HepG2 (cell line): ENCODE data around the gene MIEF1. TPM values are rescaled to one million over a fixed set of nuclear protein-coding genes. Genes with fewer than 3 reads are reported as not detected.

Experiments
- DDIT3 ChIP-seq: sonication (generic); formaldehyde crosslinking; IDR thresholded peaks from 2 replicates; pipeline ENCODE4 v1.4.0; 2020; ENCODE audit warnings: mild to moderate bottlenecking, missing genetic modification reagents
- FOXK2 ChIP-seq: fragments of 450-650 bp; IDR thresholded peaks from 2 replicates; pipeline ENCODE4 v1.6.1; 2016
- HES4 ChIP-seq: sonication (generic); formaldehyde crosslinking; IDR thresholded peaks from 2 replicates; pipeline ENCODE4 v1.9.0; 2021; ENCODE audit warnings: mild to moderate bottlenecking, missing genetic modification reagents, borderline replicate concordance
- KAT8 ChIP-seq: IDR thresholded peaks from 2 replicates; pipeline ENCODE4 v1.6.1; 2016; ENCODE audit warnings: missing genetic modification reagents, missing compliant biosample characterization
- MAFF ChIP-seq: IDR thresholded peaks from 2 replicates; pipeline ENCODE4 v1.6.1; 2011; ENCODE audit warnings: low read depth, low read length, improper control_type of control experiment
- MZF1 ChIP-seq: sonication (generic); formaldehyde crosslinking; IDR thresholded peaks from 2 replicates; pipeline ENCODE4 v1.8.1; 2023; ENCODE audit warnings: mild to moderate bottlenecking, missing genetic modification reagents, borderline replicate concordance
- PAF1 ChIP-seq: IDR thresholded peaks from 2 replicates; pipeline ENCODE4 v1.6.1; 2016; ENCODE audit warnings: missing genetic modification reagents, missing compliant biosample characterization
- RBM22 ChIP-seq: fragments of 200-400 bp; formaldehyde crosslinking; optimal IDR thresholded peaks from 2 replicates; pipeline ENCODE3; 2017; ENCODE audit warnings: mild to moderate bottlenecking, low read length, moderate library complexity
- RBM39 ChIP-seq: fragments of 200-400 bp; formaldehyde crosslinking; IDR thresholded peaks from one replicate; pipeline ENCODE4 v1.6.1; 2018; ENCODE audit warnings: antibody characterized with exemption, mild to moderate bottlenecking, low read depth, low read length; ENCODE audit not compliant: poor library complexity, severe bottlenecking
- SALL1 ChIP-seq: sonication (generic); formaldehyde crosslinking; IDR thresholded peaks from 2 replicates; pipeline ENCODE4 v1.8.0; 2022; ENCODE audit warnings: mild to moderate bottlenecking, missing genetic modification reagents
- SAP130 ChIP-seq: IDR thresholded peaks from 2 replicates; pipeline ENCODE4 v1.6.1; 2016; ENCODE audit warnings: low read depth
- SIN3A ChIP-seq: IDR thresholded peaks from 2 replicates; pipeline ENCODE4 v1.6.1; 2011; ENCODE audit warnings: low read depth, mild to moderate bottlenecking, control low read depth, low read length, borderline replicate concordance
- SRF ChIP-seq: IDR thresholded peaks from 2 replicates; pipeline ENCODE4 v1.6.1; 2011; ENCODE audit warnings: mild to moderate bottlenecking, low read depth, low read length, moderate library complexity
- ZBTB39 ChIP-seq: sonication (generic); formaldehyde crosslinking; IDR thresholded peaks from 2 replicates; pipeline ENCODE4 v1.5.0; 2020; ENCODE audit warnings: missing genetic modification reagents
- ZNF296 ChIP-seq: sonication (generic); formaldehyde crosslinking; conservative IDR thresholded peaks from 2 replicates; pipeline ENCODE4 v1.5.0; 2020; ENCODE audit warnings: mild to moderate bottlenecking, missing genetic modification reagents
- ZNF510 ChIP-seq: sonication (generic); formaldehyde crosslinking; IDR thresholded peaks from 2 replicates; pipeline ENCODE4 v1.4.0; 2020; ENCODE audit warnings: low read depth, mild to moderate bottlenecking, missing genetic modification reagents
- ZNF546 ChIP-seq: sonication (generic); formaldehyde crosslinking; conservative IDR thresholded peaks from 2 replicates; pipeline ENCODE4 v1.8.1; 2023; ENCODE audit warnings: mild to moderate bottlenecking, missing genetic modification reagents
- ZNF558 ChIP-seq: sonication (generic); formaldehyde crosslinking; IDR thresholded peaks from 2 replicates; pipeline ENCODE4 v1.9.0; 2022; ENCODE audit warnings: mild to moderate bottlenecking, missing genetic modification reagents, borderline replicate concordance
- ZNF660 ChIP-seq: sonication (generic); formaldehyde crosslinking; IDR thresholded peaks from 2 replicates; pipeline ENCODE4 v1.5.1; 2020; ENCODE audit warnings: mild to moderate bottlenecking, low read depth, missing genetic modification reagents, borderline replicate concordance
- ZNF720 ChIP-seq: sonication (generic); formaldehyde crosslinking; IDR thresholded peaks from 2 replicates; pipeline ENCODE4 v1.4.0; 2020; ENCODE audit warnings: missing genetic modification reagents
- ZNF776 ChIP-seq: sonication (generic); formaldehyde crosslinking; IDR thresholded peaks from 2 replicates; pipeline ENCODE4 v1.4.0; 2020; ENCODE audit warnings: mild to moderate bottlenecking, missing genetic modification reagents
- ZNF816 ChIP-seq: sonication (generic); formaldehyde crosslinking; IDR thresholded peaks from 2 replicates; pipeline ENCODE4 v1.8.0; 2022; ENCODE audit warnings: missing genetic modification reagents, mild to moderate bottlenecking, borderline replicate concordance
- ZSCAN12 ChIP-seq: sonication (generic); formaldehyde crosslinking; IDR thresholded peaks from 2 replicates; pipeline ENCODE4 v1.9.0; 2021; ENCODE audit warnings: mild to moderate bottlenecking, missing genetic modification reagents
- ZSCAN21 ChIP-seq: sonication (generic); formaldehyde crosslinking; IDR thresholded peaks from 2 replicates; pipeline ENCODE4 v1.8.0; 2022; ENCODE audit warnings: mild to moderate bottlenecking, missing genetic modification reagents, moderate library complexity, borderline replicate concordance
- polyA plus RNA-seq, 8 experiments: library from polyadenylated mRNA; depleted of rRNA in 3 of 8; stranded (reverse) in 7 of 8; unstranded in 1 of 8; fragments of >200 nt; fragmentation: Illumina TruSeq in 4 of 8; extraction: Trizol in 4 of 8; gene quantifications; 2 replicates each; pipeline versions ENCODE4 v1.2.1 to v1.2.3, GENCODE V29; 2011 to 2016; ENCODE audit warnings: low read depth in 4 of 8, missing spikeins in 1 of 8, mixed read lengths in 1 of 8; ENCODE audit not compliant: insufficient read depth in 1 of 8
- total RNA-seq, 5 experiments: library from RNA; depleted of rRNA; stranded (reverse); fragments of >200 nt; fragmentation: Illumina TruSeq; extraction: Trizol; gene quantifications; 2 replicates each; pipeline ENCODE4 v1.2.3, GENCODE V29; 2016; ENCODE audit warnings: low read depth in 1 of 5
- TF ChIP-seq, protein P1 (sequence below): sonication (generic); formaldehyde crosslinking; IDR thresholded peaks from 2 replicates; pipeline ENCODE4 v1.5.1; 2020; ENCODE audit warnings: mild to moderate bottlenecking, moderate library complexity, missing genetic modification reagents
- TF ChIP-seq, protein P2 (sequence below): IDR thresholded peaks from 2 replicates; pipeline ENCODE4 v1.6.1; 2018; ENCODE audit warnings: missing genetic modification reagents

MIEF1 gene
- total and polyA plus RNA-seq, 2 of the 13 experiments (the other 11 are each of a cell fraction or from before 2014, with no cell fraction given): 21.7 to 34.8 TPM

- TF ChIP-seq ZSCAN21 (peak; percentile 42; the same call in 1 of the 2 replicates), ZNF660 (CRISPR knock-in tag) (no peak), RBM39 (no peak), PAF1 (no peak), ZNF546 (CRISPR knock-in tag) (peak; percentile 45), ZNF510 (CRISPR knock-in tag) (0 out of 2 replicates have a peak, but pooled peaks have one; percentile 45), SIN3A (peak; percentile 40; the same call in 1 of the 2 replicates), MAFF (no peak), ZNF296 (CRISPR knock-in tag) (no peak), KAT8 (CRISPR knock-in tag) (peak; percentile 93), ZNF720 (CRISPR knock-in tag) (no peak), ZNF816 (no peak), ZSCAN12 (CRISPR knock-in tag) (peak; percentile 59; the same call in 1 of the 2 replicates), ZBTB39 (CRISPR knock-in tag) (0 out of 2 replicates have a peak, but pooled peaks have one; percentile 61), DDIT3 (no peak), ZNF558 (CRISPR knock-in tag) (peak; percentile 85; the same call in 1 of the 2 replicates), SAP130 (CRISPR knock-in tag) (peak; percentile 92), SALL1 (CRISPR knock-in tag) (peak; percentile 79), SRF (peak; percentile 14; the same call in 1 of the 2 replicates), RBM22 (no peak), HES4 (no peak; the same call in 1 of the 2 replicates), MZF1 (no peak), ZNF776 (CRISPR knock-in tag) (no peak), FOXK2 (peak; percentile 80)
- TF ChIP-seq, protein P1, sequence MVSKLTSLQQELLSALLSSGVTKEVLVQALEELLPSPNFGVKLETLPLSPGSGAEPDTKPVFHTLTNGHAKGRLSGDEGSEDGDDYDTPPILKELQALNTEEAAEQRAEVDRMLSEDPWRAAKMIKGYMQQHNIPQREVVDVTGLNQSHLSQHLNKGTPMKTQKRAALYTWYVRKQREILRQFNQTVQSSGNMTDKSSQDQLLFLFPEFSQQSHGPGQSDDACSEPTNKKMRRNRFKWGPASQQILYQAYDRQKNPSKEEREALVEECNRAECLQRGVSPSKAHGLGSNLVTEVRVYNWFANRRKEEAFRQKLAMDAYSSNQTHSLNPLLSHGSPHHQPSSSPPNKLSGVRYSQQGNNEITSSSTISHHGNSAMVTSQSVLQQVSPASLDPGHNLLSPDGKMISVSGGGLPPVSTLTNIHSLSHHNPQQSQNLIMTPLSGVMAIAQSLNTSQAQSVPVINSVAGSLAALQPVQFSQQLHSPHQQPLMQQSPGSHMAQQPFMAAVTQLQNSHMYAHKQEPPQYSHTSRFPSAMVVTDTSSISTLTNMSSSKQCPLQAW: peak; percentile 75
- TF ChIP-seq, protein P2, sequence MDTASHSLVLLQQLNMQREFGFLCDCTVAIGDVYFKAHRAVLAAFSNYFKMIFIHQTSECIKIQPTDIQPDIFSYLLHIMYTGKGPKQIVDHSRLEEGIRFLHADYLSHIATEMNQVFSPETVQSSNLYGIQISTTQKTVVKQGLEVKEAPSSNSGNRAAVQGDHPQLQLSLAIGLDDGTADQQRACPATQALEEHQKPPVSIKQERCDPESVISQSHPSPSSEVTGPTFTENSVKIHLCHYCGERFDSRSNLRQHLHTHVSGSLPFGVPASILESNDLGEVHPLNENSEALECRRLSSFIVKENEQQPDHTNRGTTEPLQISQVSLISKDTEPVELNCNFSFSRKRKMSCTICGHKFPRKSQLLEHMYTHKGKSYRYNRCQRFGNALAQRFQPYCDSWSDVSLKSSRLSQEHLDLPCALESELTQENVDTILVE: no peak
Measured at GRCh38 chr22:39532215-39533073, 30.4 kb downstream of the MIEF1 start, which contains the start of gene RPS19BP1 (continued).
